ENCODE data around the gene RASA4B. TPM values are rescaled to one million over a fixed set of nuclear protein-coding genes. Genes with fewer than 3 reads are reported as not detected.
"Not testable (repeated sequence)": the region's sequence is repeated elsewhere in the genome, so short reads cannot be mapped to it uniquely, and the experiment has no call there.

Gene RASA4B
- total and polyA plus RNA-seq, 2 donors from 2014 or later = 22.5 to 24.0 TPM

GRCh38 chr7:102505298-102506185 lies 12.0 kb downstream of the RASA4B start:
- peak in 1 of 5 donors; percentile 29 for DNase-seq
- FAIRE-seq; H3K4me1 ChIP-seq (ENCODE audit: control insufficient read depth in 2 of 3, insufficient read depth in 2 of 3, low read depth in 1 of 3, low read length in 3 of 3); H3K9ac ChIP-seq (ENCODE audit: low read length in 3 of 3); H3K27ac ChIP-seq (ENCODE audit: low read depth in 2 of 2, low read length in 2 of 2); H3K36me3 ChIP-seq (ENCODE audit: control insufficient read depth in 2 of 3, insufficient read depth in 3 of 3, low read length in 3 of 3); H3K9me3 ChIP-seq (ENCODE audit: control insufficient read depth in 2 of 3, insufficient read depth in 1 of 3, low read length in 3 of 3); intact Hi-C loops (cut with DNase I); H3K27me3 ChIP-seq (ENCODE audit: control insufficient read depth, insufficient read depth, low read length); H3K4me3 ChIP-seq (ENCODE audit: low read length in 3 of 3): not testable (repeated sequence)

GRCh38 chr7:102503141-102503540 lies 14.4 kb downstream of the RASA4B start:
- H3K9me3 ChIP-seq (ENCODE audit: control insufficient read depth in 2 of 3, insufficient read depth in 1 of 3, low read length in 3 of 3); H3K4me1 ChIP-seq (ENCODE audit: control insufficient read depth in 2 of 3, insufficient read depth in 2 of 3, low read depth in 1 of 3, low read length in 3 of 3); DNase-seq; H3K27me3 ChIP-seq (ENCODE audit: control insufficient read depth, insufficient read depth, low read length); H3K36me3 ChIP-seq (ENCODE audit: control insufficient read depth in 2 of 3, insufficient read depth in 3 of 3, low read length in 3 of 3); H3K27ac ChIP-seq (ENCODE audit: low read depth in 2 of 2, low read length in 2 of 2); H3K4me3 ChIP-seq (ENCODE audit: low read length in 3 of 3); intact Hi-C loops (cut with DNase I); H3K9ac ChIP-seq (ENCODE audit: low read length in 3 of 3); FAIRE-seq: not testable (repeated sequence)

- H3K4me1 ChIP-seq (ENCODE audit: control insufficient read depth in 2 of 3, insufficient read depth in 2 of 3, low read depth in 1 of 3, low read length in 3 of 3); H3K9me3 ChIP-seq (ENCODE audit: control insufficient read depth in 2 of 3, insufficient read depth in 1 of 3, low read length in 3 of 3); H3K27ac ChIP-seq (ENCODE audit: low read depth in 2 of 2, low read length in 2 of 2); H3K9ac ChIP-seq (ENCODE audit: low read length in 3 of 3); FAIRE-seq; intact Hi-C loops (cut with DNase I); H3K36me3 ChIP-seq (ENCODE audit: control insufficient read depth in 2 of 3, insufficient read depth in 3 of 3, low read length in 3 of 3); H3K4me3 ChIP-seq (ENCODE audit: low read length in 3 of 3); H3K27me3 ChIP-seq (ENCODE audit: control insufficient read depth, insufficient read depth, low read length): not testable (repeated sequence)
- peak in 1 of 5 donors; percentile 46 for DNase-seq
Observed at GRCh38 chr7:102498321-102498720, 19.3 kb downstream of the RASA4B start.

- H3K27ac ChIP-seq (ENCODE audit: low read depth in 2 of 2, low read length in 2 of 2); H3K4me3 ChIP-seq (ENCODE audit: low read length in 3 of 3); H3K4me1 ChIP-seq (ENCODE audit: control insufficient read depth in 2 of 3, insufficient read depth in 2 of 3, low read depth in 1 of 3, low read length in 3 of 3); H3K9me3 ChIP-seq (ENCODE audit: control insufficient read depth in 2 of 3, insufficient read depth in 1 of 3, low read length in 3 of 3); H3K36me3 ChIP-seq (ENCODE audit: control insufficient read depth in 2 of 3, insufficient read depth in 3 of 3, low read length in 3 of 3); H3K9ac ChIP-seq (ENCODE audit: low read length in 3 of 3); H3K27me3 ChIP-seq (ENCODE audit: control insufficient read depth, insufficient read depth, low read length); intact Hi-C loops (cut with DNase I); FAIRE-seq: not testable (repeated sequence)
- peak in 1 of 5 donors; percentile 27 for DNase-seq
Observed at GRCh38 chr7:102497308-102497707, 20.3 kb downstream of the RASA4B start.

GRCh38 chr7:102496861-102497260 lies 20.7 kb downstream of the RASA4B start:
- H3K27ac ChIP-seq (ENCODE audit: low read depth in 2 of 2, low read length in 2 of 2); H3K4me3 ChIP-seq (ENCODE audit: low read length in 3 of 3); H3K36me3 ChIP-seq (ENCODE audit: control insufficient read depth in 2 of 3, insufficient read depth in 3 of 3, low read length in 3 of 3); H3K4me1 ChIP-seq (ENCODE audit: control insufficient read depth in 2 of 3, insufficient read depth in 2 of 3, low read depth in 1 of 3, low read length in 3 of 3); H3K27me3 ChIP-seq (ENCODE audit: control insufficient read depth, insufficient read depth, low read length); H3K9me3 ChIP-seq (ENCODE audit: control insufficient read depth in 2 of 3, insufficient read depth in 1 of 3, low read length in 3 of 3); H3K9ac ChIP-seq (ENCODE audit: low read length in 3 of 3); intact Hi-C loops (cut with DNase I); FAIRE-seq: not testable (repeated sequence)
- peak in 2 of 5 donors; percentile 4 to 64 for DNase-seq

GRCh38 chr7:102494473-102495149 lies 23.0 kb downstream of the RASA4B start:
- DNase-seq; H3K4me3 ChIP-seq (ENCODE audit: low read length in 3 of 3); H3K36me3 ChIP-seq (ENCODE audit: control insufficient read depth in 2 of 3, insufficient read depth in 3 of 3, low read length in 3 of 3); FAIRE-seq; H3K4me1 ChIP-seq (ENCODE audit: control insufficient read depth in 2 of 3, insufficient read depth in 2 of 3, low read depth in 1 of 3, low read length in 3 of 3); H3K9ac ChIP-seq (ENCODE audit: low read length in 3 of 3); H3K27ac ChIP-seq (ENCODE audit: low read depth in 2 of 2, low read length in 2 of 2); H3K27me3 ChIP-seq (ENCODE audit: control insufficient read depth, insufficient read depth, low read length); intact Hi-C loops (cut with DNase I); H3K9me3 ChIP-seq (ENCODE audit: control insufficient read depth in 2 of 3, insufficient read depth in 1 of 3, low read length in 3 of 3): not testable (repeated sequence)

GRCh38 chr7:102494026-102494425 lies 23.6 kb downstream of the RASA4B start:
- H3K9ac ChIP-seq (ENCODE audit: low read length in 3 of 3); H3K36me3 ChIP-seq (ENCODE audit: control insufficient read depth in 2 of 3, insufficient read depth in 3 of 3, low read length in 3 of 3); intact Hi-C loops (cut with DNase I); H3K27ac ChIP-seq (ENCODE audit: low read depth in 2 of 2, low read length in 2 of 2); H3K4me3 ChIP-seq (ENCODE audit: low read length in 3 of 3); FAIRE-seq; H3K4me1 ChIP-seq (ENCODE audit: control insufficient read depth in 2 of 3, insufficient read depth in 2 of 3, low read depth in 1 of 3, low read length in 3 of 3); H3K27me3 ChIP-seq (ENCODE audit: control insufficient read depth, insufficient read depth, low read length); H3K9me3 ChIP-seq (ENCODE audit: control insufficient read depth in 2 of 3, insufficient read depth in 1 of 3, low read length in 3 of 3): not testable (repeated sequence)
- peak in 1 of 5 donors; percentile 44 for DNase-seq

GRCh38 chr7:102493220-102493935 lies 24.2 kb downstream of the RASA4B start:
- H3K27ac ChIP-seq (ENCODE audit: low read depth in 2 of 2, low read length in 2 of 2); H3K36me3 ChIP-seq (ENCODE audit: control insufficient read depth in 2 of 3, insufficient read depth in 3 of 3, low read length in 3 of 3); H3K9ac ChIP-seq (ENCODE audit: low read length in 3 of 3); H3K9me3 ChIP-seq (ENCODE audit: control insufficient read depth in 2 of 3, insufficient read depth in 1 of 3, low read length in 3 of 3); H3K4me1 ChIP-seq (ENCODE audit: control insufficient read depth in 2 of 3, insufficient read depth in 2 of 3, low read depth in 1 of 3, low read length in 3 of 3); H3K4me3 ChIP-seq (ENCODE audit: low read length in 3 of 3); H3K27me3 ChIP-seq (ENCODE audit: control insufficient read depth, insufficient read depth, low read length); intact Hi-C loops (cut with DNase I); FAIRE-seq: not testable (repeated sequence)
- DNase-seq = peak in 1 of 5 donors; percentile 54

Measured in kidney (tissue), 11 donors.